Chondrocyte (in vitro differentiated cells): ENCODE results near the gene ACSS2. TPM values are rescaled to one million over a fixed set of nuclear protein-coding genes. Genes with fewer than 3 reads are reported as not detected.

ENCODE experiments used
- DNase-seq: peaks from one replicate; pipeline ENCODE4 v3.0.0; 2021; ENCODE audit warnings: mixed read lengths, low spot score
- H3K27ac Mint-ChIP-seq: one replicate; pipeline ENCODE4 v1.8.0; 2021; ENCODE audit warnings: mild to moderate bottlenecking, moderate library complexity, mixed read lengths; ENCODE audit not compliant: unreplicated experiment
- H3K27me3 Mint-ChIP-seq: 2 replicates; pipeline ENCODE4 v1.8.0; 2021; ENCODE audit warnings: low read depth, mixed read lengths
- H3K36me3 Mint-ChIP-seq: 2 replicates; pipeline ENCODE4 v1.8.0; 2021; ENCODE audit warnings: low read depth, mixed read lengths
- H3K4me1 Mint-ChIP-seq: 2 replicates; pipeline ENCODE4 v1.8.0; 2021; ENCODE audit warnings: low read depth, mild to moderate bottlenecking, mixed read lengths
- H3K4me3 Mint-ChIP-seq: one replicate; pipeline ENCODE4 v1.8.0; 2021; ENCODE audit warnings: mild to moderate bottlenecking, moderate library complexity, mixed read lengths; ENCODE audit not compliant: unreplicated experiment
- H3K9me3 Mint-ChIP-seq: 2 replicates; pipeline ENCODE4 v1.8.0; 2021; ENCODE audit warnings: low read depth, mixed read lengths
- total RNA-seq: library from RNA; stranded (reverse); gene quantifications from 3 replicates; pipeline ENCODE4 v1.2.1, GENCODE V29; 2021
- TF ChIP-seq, protein P1 (sequence below): fragments of 200-600 bp; sonication (generic); IDR thresholded peaks from 2 replicates; pipeline ENCODE4 v1.5.0; 2021; ENCODE audit warnings: antibody characterized with exemption, mild to moderate bottlenecking, moderate library complexity

The ACSS2 gene
- total RNA-seq, 1 donor from 2014 or later: 31.8 TPM

GRCh38 chr20:34952671-34953070 is 76.3 kb downstream of the ACSS2 start:
- Mint-ChIP-seq H3K36me3 (peaks cover 11% of the 10 kb centered on the region), H3K9me3 (no peaks in the 10 kb centered on the region), H3K27ac (no peak overlapping the region), H3K27me3 (no peaks in the 10 kb centered on the region), H3K4me1 (peaks cover 24% of the 10 kb centered on the region), H3K4me3 (no peak overlapping the region)
- TF ChIP-seq, protein P1, sequence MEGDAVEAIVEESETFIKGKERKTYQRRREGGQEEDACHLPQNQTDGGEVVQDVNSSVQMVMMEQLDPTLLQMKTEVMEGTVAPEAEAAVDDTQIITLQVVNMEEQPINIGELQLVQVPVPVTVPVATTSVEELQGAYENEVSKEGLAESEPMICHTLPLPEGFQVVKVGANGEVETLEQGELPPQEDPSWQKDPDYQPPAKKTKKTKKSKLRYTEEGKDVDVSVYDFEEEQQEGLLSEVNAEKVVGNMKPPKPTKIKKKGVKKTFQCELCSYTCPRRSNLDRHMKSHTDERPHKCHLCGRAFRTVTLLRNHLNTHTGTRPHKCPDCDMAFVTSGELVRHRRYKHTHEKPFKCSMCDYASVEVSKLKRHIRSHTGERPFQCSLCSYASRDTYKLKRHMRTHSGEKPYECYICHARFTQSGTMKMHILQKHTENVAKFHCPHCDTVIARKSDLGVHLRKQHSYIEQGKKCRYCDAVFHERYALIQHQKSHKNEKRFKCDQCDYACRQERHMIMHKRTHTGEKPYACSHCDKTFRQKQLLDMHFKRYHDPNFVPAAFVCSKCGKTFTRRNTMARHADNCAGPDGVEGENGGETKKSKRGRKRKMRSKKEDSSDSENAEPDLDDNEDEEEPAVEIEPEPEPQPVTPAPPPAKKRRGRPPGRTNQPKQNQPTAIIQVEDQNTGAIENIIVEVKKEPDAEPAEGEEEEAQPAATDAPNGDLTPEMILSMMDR: no peak
- no peak for DNase-seq

DNA sequence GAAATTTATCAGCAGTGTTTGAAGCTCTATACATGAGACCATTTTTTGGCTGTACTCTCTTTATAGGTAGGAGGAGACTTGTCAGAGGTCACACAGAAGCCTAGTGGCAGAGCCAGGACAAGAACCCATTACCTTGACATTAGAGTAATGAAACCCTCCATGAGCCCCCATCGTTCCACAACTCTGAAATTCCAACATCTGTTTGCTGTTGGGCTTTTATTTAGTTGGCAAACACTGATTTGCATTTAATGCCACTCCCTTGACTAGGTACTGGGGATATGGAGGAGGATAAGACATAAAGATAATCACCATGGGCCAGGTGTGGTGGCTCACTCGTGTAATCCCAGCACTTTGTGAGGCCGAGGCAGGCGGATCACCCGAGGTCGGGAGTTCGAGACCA is 77.5 kb downstream of the ACSS2 start:
- TF ChIP-seq, protein P1: no peak
- Mint-ChIP-seq H3K4me1 (peaks cover 24% of the 10 kb centered on the region), H3K27ac (no peak overlapping the region), H3K36me3 (peaks cover 11% of the 10 kb centered on the region), H3K4me3 (no peak overlapping the region), H3K9me3 (no peaks in the 10 kb centered on the region), H3K27me3 (no peaks in the 10 kb centered on the region)
- no peak for DNase-seq

DNA sequence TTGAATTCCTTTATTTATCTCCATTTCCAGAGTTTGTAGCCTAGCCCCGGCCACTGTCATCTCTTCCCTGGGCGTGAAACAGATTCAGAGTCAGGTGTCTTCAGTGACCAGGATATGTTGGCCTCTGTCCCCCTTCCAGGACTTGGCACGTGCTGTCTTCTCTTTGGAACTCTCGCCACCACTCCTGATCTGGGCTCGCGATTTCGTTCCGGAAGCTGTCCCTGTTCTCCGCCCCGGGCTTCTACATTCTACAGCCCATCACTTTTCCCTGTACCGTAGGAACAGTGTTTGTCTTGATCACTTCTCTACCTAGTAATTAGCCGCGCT is 78.5 kb downstream of the ACSS2 start:
- Mint-ChIP-seq H3K27me3 (no peaks in the 10 kb centered on the region), H3K27ac (peak overlapping the region; percentile 99), H3K4me1 (peaks cover 24% of the 10 kb centered on the region), H3K9me3 (no peaks in the 10 kb centered on the region), H3K4me3 (peak overlapping the region; percentile 95), H3K36me3 (peaks cover 4% of the 10 kb centered on the region)
- no peak for DNase-seq
- TF ChIP-seq, protein P1: no peak

DNA sequence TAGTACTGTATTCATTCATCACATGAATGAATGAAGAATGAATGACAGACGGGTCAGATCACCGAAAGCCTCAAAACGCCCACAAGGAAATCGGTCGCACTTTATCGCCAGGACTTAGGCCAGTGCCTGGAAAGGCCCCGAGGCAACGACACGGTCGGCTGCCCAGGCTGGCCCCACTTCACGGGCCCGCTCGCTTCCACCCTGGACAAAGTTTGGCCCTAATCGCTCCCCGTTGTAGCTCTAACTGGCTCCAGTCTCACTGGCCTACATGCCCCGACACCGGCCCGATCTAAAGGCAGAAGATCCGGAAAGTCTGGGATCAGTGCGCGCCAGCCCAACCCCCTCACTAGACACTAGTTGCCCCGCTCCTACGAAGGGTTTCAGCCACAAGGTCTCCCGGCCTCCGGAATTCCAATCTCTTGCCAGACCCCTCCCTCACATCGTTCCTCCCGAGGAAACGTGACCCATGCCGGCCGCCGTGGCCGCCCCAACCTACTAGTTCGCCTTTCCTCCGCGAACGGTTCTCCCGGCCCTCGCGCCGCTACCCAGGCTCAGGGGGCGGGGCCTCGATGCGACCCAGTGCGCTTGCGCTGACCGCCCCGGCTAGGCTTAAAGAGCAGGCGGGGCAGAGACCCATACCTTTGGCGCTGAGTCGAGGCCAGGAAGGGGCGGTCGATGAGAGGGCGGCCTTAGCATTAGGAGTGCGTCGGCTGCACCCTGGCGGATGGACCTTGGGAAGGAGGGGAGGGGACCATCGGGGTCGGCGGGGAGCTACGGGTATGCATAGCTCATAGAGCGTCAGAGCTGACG is 79.0 kb downstream of the ACSS2 start, which contains the start of the genes GSS and MYH7B:
Gene GSS (minus strand): TSS at position 576 of the 810 bp plus-strand sequence. CDS start 3,954 bp downstream, outside the sequence.
Gene MYH7B (plus strand): TSS at position 638 of the 810 bp plus-strand sequence. CDS start 22,138 bp downstream, outside the sequence.
- peak; percentile 96 for DNase-seq
- no peaks in the 10 kb centered on the region for H3K9me3 Mint-ChIP-seq

DNA sequence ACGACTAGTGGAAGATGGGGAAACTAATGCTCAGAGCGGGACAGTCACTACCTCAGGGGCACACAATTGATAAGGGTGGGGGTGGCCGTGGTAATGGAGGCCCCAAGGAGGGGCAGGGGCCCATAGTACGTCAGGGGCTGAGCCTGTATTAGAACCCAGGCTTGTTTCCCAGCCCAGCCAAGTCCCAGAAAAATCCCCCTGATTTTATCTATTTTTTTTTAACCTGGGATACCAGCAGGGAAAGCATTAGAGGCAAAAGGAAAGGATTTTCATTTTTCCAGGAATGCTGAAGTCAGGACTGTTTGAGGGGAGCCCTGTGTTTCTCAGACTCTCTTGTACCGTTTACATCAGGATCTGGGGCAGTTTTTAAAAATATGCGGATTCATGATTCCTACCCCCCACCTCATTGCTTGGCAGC is 79.6 kb downstream of the ACSS2 start:
- no peaks in the 10 kb centered on the region for H3K9me3 Mint-ChIP-seq
- H3K4me1 Mint-ChIP-seq: peaks cover 24% of the 10 kb centered on the region
- H3K36me3 Mint-ChIP-seq: no peaks in the 10 kb centered on the region
- peak overlapping the region; percentile 99 for H3K27ac Mint-ChIP-seq
- DNase-seq: no peak
- H3K27me3 Mint-ChIP-seq: no peaks in the 10 kb centered on the region
- H3K4me3 Mint-ChIP-seq: peak overlapping the region; percentile 95
- TF ChIP-seq, protein P1: peak; percentile 61

More for the DNA sequence above, 79.0 kb downstream of the ACSS2 start, which contains the start of the genes GSS and MYH7B:
- Mint-ChIP-seq H3K27ac (peak within 1 kb of the TSS; percentile 99), H3K4me3 (peak within 1 kb of the TSS; percentile 95), H3K4me1 (peaks cover 24% of the 10 kb centered on the region), H3K27me3 (no peaks in the 10 kb centered on the region), H3K36me3 (no peaks in the 10 kb centered on the region)
- TF ChIP-seq, protein P1: peak; percentile 79
